Mesendoderm (in vitro differentiated cells): Measurements from ENCODE around the gene CCDC7.
"Not testable (repeated sequence)": the region's sequence is repeated elsewhere in the genome, so short reads cannot be mapped to it uniquely, and the experiment has no call there.

ENCODE experiments used
- DNase-seq: peaks from one replicate; pipeline ENCODE4 v3.0.0; 2013
- H2AK5ac ChIP-seq: 2 replicates; pipeline ENCODE4 v1.6.1; 2013; ENCODE audit warnings: low read length, inconsistent platforms
- H2BK120ac ChIP-seq: 2 replicates; pipeline ENCODE4 v1.6.1; 2013; ENCODE audit warnings: low read depth, mild to moderate bottlenecking, low read length, moderate library complexity, mixed read lengths
- H2BK15ac ChIP-seq: replicated peaks from 2 replicates; pipeline ENCODE4 v1.6.1; 2013; ENCODE audit warnings: low read depth, mild to moderate bottlenecking, moderate library complexity
- H2BK5ac ChIP-seq: 2 replicates; pipeline ENCODE4 v1.6.1; 2013; ENCODE audit warnings: low read length, inconsistent platforms
- H3K18ac ChIP-seq: 2 replicates; pipeline ENCODE4 v1.6.1; 2013; ENCODE audit warnings: mild to moderate bottlenecking, low read length, mixed read lengths
- H3K23ac ChIP-seq: one replicate; pipeline ENCODE4 v1.6.1; 2013; ENCODE audit warnings: low read length
- H3K27ac ChIP-seq: 2 replicates; pipeline ENCODE4 v1.5.1; 2013; ENCODE audit warnings: low read depth, mild to moderate bottlenecking, inconsistent platforms, low read length, moderate library complexity
- H3K27me3 ChIP-seq: 2 replicates; pipeline ENCODE4 v1.6.1; 2013; ENCODE audit warnings: low read length, control low read depth, mild to moderate bottlenecking, inconsistent platforms; ENCODE audit not compliant: insufficient read depth, poor library complexity
- H3K36me3 ChIP-seq: 2 replicates; pipeline ENCODE4 v1.6.1; 2013; ENCODE audit warnings: low read length, inconsistent platforms; ENCODE audit not compliant: control insufficient read depth, insufficient read depth
- H3K4ac ChIP-seq: one replicate; pipeline ENCODE4 v1.6.1; 2013; ENCODE audit warnings: low read depth, mild to moderate bottlenecking, low read length, moderate library complexity
- H3K4me1 ChIP-seq: 2 replicates; pipeline ENCODE4 v1.6.1; 2013; ENCODE audit warnings: low read depth, low read length, inconsistent platforms; ENCODE audit not compliant: control insufficient read depth
- H3K4me2 ChIP-seq: 2 replicates; pipeline ENCODE4 v1.6.1; 2013; ENCODE audit warnings: low read length
- H3K4me3 ChIP-seq: 2 replicates; pipeline ENCODE4 v1.5.1; 2013; ENCODE audit warnings: mild to moderate bottlenecking, low read length
- H3K56ac ChIP-seq: one replicate; pipeline ENCODE4 v1.6.1; 2013; ENCODE audit warnings: low read length
- H3K79me1 ChIP-seq: 2 replicates; pipeline ENCODE4 v1.6.1; 2013; ENCODE audit warnings: low read length, inconsistent platforms
- H3K79me2 ChIP-seq: 2 replicates; pipeline ENCODE4 v1.6.1; 2013; ENCODE audit warnings: mild to moderate bottlenecking, low read length; ENCODE audit not compliant: control insufficient read depth, insufficient read depth
- H3K9ac ChIP-seq: 2 replicates; pipeline ENCODE4 v1.6.1; 2013; ENCODE audit warnings: low read length, inconsistent platforms
- H4K5ac ChIP-seq: one replicate; pipeline ENCODE4 v1.6.1; 2013; ENCODE audit warnings: low read length
- H4K8ac ChIP-seq: one replicate; pipeline ENCODE4 v1.6.1; 2013; ENCODE audit warnings: low read depth, mild to moderate bottlenecking, control low read depth, low read length, moderate library complexity
- WGBS: extraction: QIAGEN DNeasy Blood & Tissue Kit; methylation state at CpG from one replicate; pipeline ENCODE4 v1.1.7; 2013; ENCODE audit warnings: low lambda C conversion rate, missing lambda C conversion rate; ENCODE audit not compliant: insufficient coverage; ENCODE audit errors: extremely low coverage; 5-methylcytosine and 5-hydroxymethylcytosine counted together

The CCDC7 gene

GRCh38 chr10:32890444-32890843, 444.5 kb downstream of the CCDC7 start:
- no peaks in the 10 kb centered on the region for H3K36me3 ChIP-seq
- no peak for DNase-seq
- H3K4ac ChIP-seq: no peak overlapping the region

DNA sequence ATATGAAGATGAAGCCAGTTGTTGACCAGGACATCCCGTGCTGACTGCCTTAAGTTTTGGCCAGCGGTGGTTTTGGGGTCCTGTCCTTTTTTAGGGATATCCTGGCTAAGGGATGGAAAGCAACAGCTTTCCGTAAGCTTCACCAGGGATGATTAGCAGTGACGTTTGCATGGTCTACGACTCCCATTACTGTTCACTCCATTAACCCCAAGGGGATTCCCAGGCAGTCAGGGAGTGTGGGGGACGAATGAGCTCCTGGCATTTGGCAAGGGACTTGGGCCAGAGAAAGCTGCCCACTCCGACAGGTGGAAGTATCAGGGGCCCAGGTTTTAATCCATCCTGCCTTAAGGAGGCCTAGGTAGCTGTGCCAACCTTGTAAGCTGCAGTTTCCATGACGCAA, 445.3 kb downstream of the CCDC7 start:
- Histone ChIP-seq H3K4me3 (no peak overlapping the region), H3K18ac (no peak overlapping the region), H3K4me1 (no peaks in the 10 kb centered on the region), H3K27ac (no peak overlapping the region), H3K79me2 (no peaks in the 10 kb centered on the region), H3K27me3 (no peaks in the 10 kb centered on the region), H3K9ac (no peak overlapping the region), H4K8ac (no peak overlapping the region), H2BK15ac (no peak overlapping the region), H4K5ac (no peak overlapping the region), H3K79me1 (no peaks in the 10 kb centered on the region), H3K4me2 (no peak overlapping the region), H2AK5ac (no peak overlapping the region), H3K23ac (no peak overlapping the region), H3K4ac (no peak overlapping the region), H2BK120ac (no peak overlapping the region), H2BK5ac (no peak overlapping the region), H3K56ac (no peak overlapping the region), H3K36me3 (no peaks in the 10 kb centered on the region)
- no peak for DNase-seq
- WGBS: no CpG with 5 or more reads among the region's 8 CpGs

More at GRCh38 chr10:32890444-32890843, 444.5 kb downstream of the CCDC7 start:
- H3K79me2 ChIP-seq: no peaks in the 10 kb centered on the region
- H3K4me2 ChIP-seq: no peak overlapping the region
- no peaks in the 10 kb centered on the region for H3K79me1 ChIP-seq
- H3K23ac ChIP-seq: no peak overlapping the region
- H3K27me3 ChIP-seq: no peaks in the 10 kb centered on the region
- H2BK120ac ChIP-seq: no peak overlapping the region
- H4K8ac ChIP-seq: no peak overlapping the region
- no peak overlapping the region for H2AK5ac ChIP-seq
- no CpG with 5 or more reads among the region's 3 CpGs for WGBS
- H4K5ac ChIP-seq: no peak overlapping the region
- H3K18ac ChIP-seq: no peak overlapping the region
- no peak overlapping the region for H3K56ac ChIP-seq
- H3K4me1 ChIP-seq: no peaks in the 10 kb centered on the region
- H2BK15ac ChIP-seq: no peak overlapping the region
- H2BK5ac ChIP-seq: no peak overlapping the region
- H3K27ac ChIP-seq: no peak overlapping the region
- H3K4me3 ChIP-seq: no peak overlapping the region
- no peak overlapping the region for H3K9ac ChIP-seq

- H3K4me1 ChIP-seq: no peaks in the 10 kb centered on the region
- H2BK5ac ChIP-seq: no peak overlapping the region
- no peak overlapping the region for H4K5ac ChIP-seq
- H3K27me3 ChIP-seq: no peaks in the 10 kb centered on the region
- no peaks in the 10 kb centered on the region for H3K79me2 ChIP-seq
- no peaks in the 10 kb centered on the region for H3K79me1 ChIP-seq
- no peak overlapping the region for H3K4ac ChIP-seq
- H2BK120ac ChIP-seq: no peak overlapping the region
- no peak overlapping the region for H3K56ac ChIP-seq
- WGBS: no CpG with 5 or more reads among the region's 3 CpGs
- no peak overlapping the region for H2AK5ac ChIP-seq
- no peak overlapping the region for H3K27ac ChIP-seq
- H3K18ac ChIP-seq: no peak overlapping the region
- H3K4me2 ChIP-seq: no peak overlapping the region
- no peak overlapping the region for H3K4me3 ChIP-seq
- no peak overlapping the region for H3K9ac ChIP-seq
- H4K8ac ChIP-seq: no peak overlapping the region
- no peak overlapping the region for H2BK15ac ChIP-seq
- no peak overlapping the region for H3K23ac ChIP-seq
- DNase-seq: peak; percentile 86
- peaks cover 2% of the 10 kb centered on the region for H3K36me3 ChIP-seq
Measured at GRCh38 chr10:32893434-32893833, 447.5 kb downstream of the CCDC7 start.

DNA sequence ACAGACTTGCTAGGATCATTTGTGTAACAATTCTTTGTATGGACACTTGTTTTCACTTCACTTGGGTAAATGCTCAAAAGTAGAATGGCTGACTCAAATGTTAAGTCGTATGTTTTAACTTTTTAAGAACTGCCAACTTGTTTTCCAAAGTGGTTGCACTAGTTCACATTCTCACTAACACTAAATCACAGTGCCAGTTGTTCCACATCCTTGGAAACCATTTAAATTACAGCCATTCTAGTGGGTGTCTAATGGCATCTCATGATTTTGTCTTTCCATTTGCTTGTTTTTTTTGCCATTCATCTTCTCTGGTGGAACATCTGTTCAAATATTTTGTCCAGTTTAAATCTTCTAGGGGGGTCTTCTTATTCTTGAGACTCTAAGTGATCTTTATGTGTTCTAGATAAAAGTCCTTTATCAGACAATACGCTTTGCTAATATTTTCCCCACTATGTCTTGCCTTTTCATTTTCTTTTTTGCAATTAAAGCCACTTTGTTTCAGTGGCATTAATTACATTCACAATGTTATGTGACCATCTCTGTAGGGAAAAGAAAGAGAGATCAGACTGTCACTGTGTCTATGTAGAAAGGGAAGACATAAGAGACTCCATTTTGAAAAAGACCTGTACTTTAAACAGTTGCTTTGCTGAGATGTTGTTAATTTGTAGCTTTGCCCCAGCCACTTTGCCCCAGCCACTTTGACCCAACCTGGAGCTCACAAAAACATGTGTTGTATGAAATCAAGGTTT, 448.1 kb downstream of the CCDC7 start:
- H3K9ac ChIP-seq: no peak overlapping the region
- no peak overlapping the region for H3K56ac ChIP-seq
- H3K4me2 ChIP-seq: no peak overlapping the region
- H4K8ac ChIP-seq: no peak overlapping the region
- H3K79me1 ChIP-seq: no peaks in the 10 kb centered on the region
- H4K5ac ChIP-seq: no peak overlapping the region
- H3K4ac ChIP-seq: no peak overlapping the region
- H2BK15ac ChIP-seq: no peak overlapping the region
- H2AK5ac ChIP-seq: no peak overlapping the region
- no peaks in the 10 kb centered on the region for H3K27me3 ChIP-seq
- no peak overlapping the region for H3K18ac ChIP-seq
- H2BK5ac ChIP-seq: no peak overlapping the region
- DNase-seq: no peak
- H3K23ac ChIP-seq: no peak overlapping the region
- no peak overlapping the region for H2BK120ac ChIP-seq
- H3K36me3 ChIP-seq: peaks cover 2% of the 10 kb centered on the region
- WGBS: no CpG with 5 or more reads among the region's 2 CpGs
- no peak overlapping the region for H3K4me3 ChIP-seq
- no peaks in the 10 kb centered on the region for H3K4me1 ChIP-seq
- no peak overlapping the region for H3K27ac ChIP-seq
- H3K79me2 ChIP-seq: no peaks in the 10 kb centered on the region

GRCh38 chr10:32895200-32895968, 449.4 kb downstream of the CCDC7 start:
- DNase-seq, H3K23ac ChIP-seq, H3K4me2 ChIP-seq, H3K4ac ChIP-seq, H3K4me3 ChIP-seq, H3K79me1 ChIP-seq, H2BK15ac ChIP-seq, H4K8ac ChIP-seq, H2BK5ac ChIP-seq, H3K9ac ChIP-seq, H3K79me2 ChIP-seq, H3K27me3 ChIP-seq, H4K5ac ChIP-seq, H3K56ac ChIP-seq, H3K4me1 ChIP-seq, H2BK120ac ChIP-seq, H3K18ac ChIP-seq, H3K27ac ChIP-seq, H2AK5ac ChIP-seq, H3K36me3 ChIP-seq: not testable (repeated sequence)
- no CpG with 5 or more reads among the region's 7 CpGs for WGBS
